IMR-90 (cell line): Measurements from ENCODE around the gene MTIF3. TPM values are rescaled to one million over a fixed set of nuclear protein-coding genes. Genes with fewer than 3 reads are reported as not detected.

Experiments used
- ATAC-seq: fragments of 200-7000 bp; cut with Tn5 transposase; 2 replicates; pipeline ENCODE4 v1.9.1; 2020; ENCODE audit warnings: low read depth, mild to moderate bottlenecking, moderate library complexity
- BruUV-seq: library from RNA; stranded (reverse); fragments of 400-500 nt; replicated peaks from 2 replicates; lab custom pipeline; 2021; lab: Mats Ljungman, UMichigan
- CTCF ChIA-PET: fragments of 300-600 bp; formaldehyde crosslinking; extraction: SDS; loops from one replicate; lab custom pipeline; 2021; ENCODE audit warnings: antibody characterized with exemption; lab: Yijun Ruan, JAX
- POLR2A ChIA-PET: fragments of 300-600 bp; sonication (Branson Sonifier 250); formaldehyde crosslinking; loops from one replicate; lab custom pipeline; 2022; ENCODE audit warnings: antibody characterized with exemption; ENCODE audit not compliant: unreplicated experiment; lab: Charles Lee
- DNase-seq: peaks from one replicate; pipeline ENCODE4 v3.0.0; 2013
- H2AFZ ChIP-seq: replicated peaks from 2 replicates; pipeline ENCODE3; 2013; ENCODE audit warnings: low read length, mild to moderate bottlenecking; ENCODE audit not compliant: poor library complexity
- H2AK5ac ChIP-seq: 2 replicates; pipeline ENCODE4 v1.6.1; 2013; ENCODE audit warnings: low read depth, low read length, inconsistent platforms
- H2AK9ac ChIP-seq: replicated peaks from 2 replicates; pipeline ENCODE3; 2013; ENCODE audit warnings: mild to moderate bottlenecking, low read depth, low read length, moderate library complexity; ENCODE audit not compliant: poor library complexity
- H2BK120ac ChIP-seq: 2 replicates; pipeline ENCODE4 v1.6.1; 2013; ENCODE audit warnings: low read depth, low read length, inconsistent platforms
- H2BK15ac ChIP-seq: 3 replicates; pipeline ENCODE4 v1.6.1; 2013; ENCODE audit warnings: low read depth, low read length, inconsistent platforms
- H2BK20ac ChIP-seq: 2 replicates; pipeline ENCODE4 v1.6.1; 2013; ENCODE audit warnings: low read depth, mild to moderate bottlenecking, inconsistent platforms, low read length, moderate library complexity
- H2BK5ac ChIP-seq: 2 replicates; pipeline ENCODE4 v1.6.1; 2013; ENCODE audit warnings: mild to moderate bottlenecking, low read depth, low read length, inconsistent platforms; ENCODE audit not compliant: poor library complexity, severe bottlenecking
- H3K14ac ChIP-seq: replicated peaks from 2 replicates; pipeline ENCODE4 v1.6.1; 2013; ENCODE audit warnings: low read depth, low read length, inconsistent platforms
- H3K18ac ChIP-seq: 2 replicates; pipeline ENCODE4 v1.6.1; 2013; ENCODE audit warnings: low read depth, low read length, control low read depth
- H3K23ac ChIP-seq: 2 replicates; pipeline ENCODE4 v1.6.1; 2013; ENCODE audit warnings: low read depth, low read length, inconsistent platforms
- H3K27ac ChIP-seq: 2 replicates; pipeline ENCODE4 v1.5.1; 2013; ENCODE audit warnings: mild to moderate bottlenecking, control low read depth, low read length; ENCODE audit not compliant: insufficient read depth
- H3K27me3 ChIP-seq: 2 replicates; pipeline ENCODE4 v1.6.1; 2013; ENCODE audit warnings: low read length; ENCODE audit not compliant: control insufficient read depth, insufficient read depth
- H3K36me3 ChIP-seq: 2 replicates; pipeline ENCODE4 v1.6.1; 2013; ENCODE audit warnings: low read length, mixed read lengths; ENCODE audit not compliant: control insufficient read depth, insufficient read depth
- H3K4ac ChIP-seq: 2 replicates; pipeline ENCODE4 v1.6.1; 2013; ENCODE audit warnings: low read depth, low read length, inconsistent platforms
- H3K4me1 ChIP-seq: 2 replicates; pipeline ENCODE4 v1.6.1; 2013; ENCODE audit warnings: low read length, mixed read lengths; ENCODE audit not compliant: control insufficient read depth, insufficient read depth
- H3K4me2 ChIP-seq: 2 replicates; pipeline ENCODE4 v1.6.1; 2013; ENCODE audit warnings: low read depth, mild to moderate bottlenecking, control low read depth, low read length, moderate library complexity
- H3K4me3 ChIP-seq: 2 replicates; pipeline ENCODE4 v1.5.1; 2013; ENCODE audit warnings: low read depth, mild to moderate bottlenecking, control low read depth, low read length, moderate library complexity; ENCODE audit not compliant: insufficient read depth
- H3K56ac ChIP-seq: 2 replicates; pipeline ENCODE4 v1.6.1; 2013; ENCODE audit warnings: low read length, inconsistent platforms; ENCODE audit not compliant: insufficient read depth; ENCODE audit errors: extremely low read depth
- H3K79me1 ChIP-seq, 2 experiments: 2 replicates each; pipeline ENCODE4 v1.6.1; 2013; ENCODE audit warnings: low read length in 2 of 2, inconsistent platforms in 1 of 2, low read depth in 1 of 2
- H3K9ac ChIP-seq: 2 replicates; pipeline ENCODE4 v1.6.1; 2013; ENCODE audit warnings: low read depth, low read length, control low read depth
- H3K9me1 ChIP-seq: 2 replicates; pipeline ENCODE4 v1.6.1; 2013; ENCODE audit warnings: low read length, inconsistent platforms; ENCODE audit not compliant: insufficient read depth
- H3K9me3 ChIP-seq: 2 replicates; pipeline ENCODE4 v1.6.1; 2013; ENCODE audit warnings: low read length; ENCODE audit not compliant: control insufficient read depth, insufficient read depth
- H4K20me1 ChIP-seq: 2 replicates; pipeline ENCODE4 v1.6.1; 2013; ENCODE audit warnings: low read length, inconsistent platforms; ENCODE audit not compliant: insufficient read depth
- H4K5ac ChIP-seq: 2 replicates; pipeline ENCODE4 v1.6.1; 2013; ENCODE audit warnings: mild to moderate bottlenecking, low read depth, low read length, control low read depth
- H4K8ac ChIP-seq, 2 experiments: 2 replicates each; pipeline ENCODE4 v1.6.1; 2013; ENCODE audit warnings: low read depth in 2 of 2, low read length in 2 of 2, control low read depth in 1 of 2, inconsistent platforms in 1 of 2
- H4K91ac ChIP-seq: 2 replicates; pipeline ENCODE4 v1.6.1; 2013; ENCODE audit warnings: low read depth, low read length, inconsistent platforms; ENCODE audit not compliant: insufficient read depth
- CEBPB ChIP-seq: IDR thresholded peaks from 2 replicates; pipeline ENCODE4 v1.6.1; 2012; ENCODE audit warnings: low read depth, low read length, improper control_type of control experiment
- FOS ChIP-seq: fragments of 150-350 bp; IDR thresholded peaks from 2 replicates; pipeline ENCODE4 v1.6.1; 2016; ENCODE audit warnings: low read depth, low read length
- NFE2L2 ChIP-seq: fragments of 150-350 bp; IDR thresholded peaks from 2 replicates; pipeline ENCODE4 v1.6.1; 2016; ENCODE audit warnings: low read depth, mild to moderate bottlenecking, low read length
- POLR2A ChIP-seq: IDR thresholded peaks from 2 replicates; pipeline ENCODE4 v1.6.1; 2012; ENCODE audit warnings: mild to moderate bottlenecking, low read depth, low read length
- RCOR1 ChIP-seq: IDR thresholded peaks from 2 replicates; pipeline ENCODE4 v1.6.1; 2012; ENCODE audit warnings: mild to moderate bottlenecking, low read length, improper control_type of control experiment; ENCODE audit not compliant: insufficient replicate concordance
- RFX5 ChIP-seq: IDR thresholded peaks from 2 replicates; pipeline ENCODE4 v1.8.0; 2012; ENCODE audit warnings: low read depth, mild to moderate bottlenecking, low read length, moderate library complexity
- WGBS, 2 experiments: methylation state at CpG; one replicate each; pipeline versions ENCODE4 v1.1.5 to v1.1.7; 2013; ENCODE audit warnings: missing lambda C conversion rate in 2 of 2; ENCODE audit not compliant: insufficient read length in 1 of 2; ENCODE audit errors: extremely low coverage in 2 of 2; 5-methylcytosine and 5-hydroxymethylcytosine counted together
- dilution Hi-C: fragments of 300-500 bp; cut with HindIII; formaldehyde crosslinking; loops from one replicate; pipeline ENCODE4 v1.14.3; 2018; ENCODE audit warnings: low sequenced_read_pairs; ENCODE audit not compliant: unreplicated experiment
- in situ Hi-C: fragments of 300-500 bp; cut with MboI; formaldehyde crosslinking; loops from 3 replicates; pipeline ENCODE4 v1.14.3; 2019; ENCODE audit warnings: low sequenced_read_pairs, inconsistent platforms, mixed read lengths
- intact Hi-C: fragments of 100-400 bp; cut with micrococcal nuclease; formaldehyde crosslinking; loops from 2 replicates; pipeline ENCODE4 v1.10.0; 2022
- polyA plus RNA-seq, 3 experiments: library from polyadenylated mRNA; depleted of rRNA; stranded (reverse); fragments of >200 nt; gene quantifications; 2 replicates each; pipeline ENCODE4 v1.2.3, GENCODE V29; 2012; ENCODE audit warnings: low replicate concordance in 1 of 3
- total RNA-seq: library from RNA; depleted of rRNA; stranded (reverse); fragments of >200 nt; gene quantifications from 2 replicates; pipeline ENCODE4 v1.2.3, GENCODE V29; 2012

The MTIF3 gene
- total and polyA plus RNA-seq, 2 of the 4 experiments (the other 2 are of a cell fraction): 31.7 to 41.0 TPM

- Histone ChIP-seq H4K5ac (no peak overlapping the region), H4K91ac (no peak overlapping the region), H3K9me1 (no peaks in the 10 kb centered on the region), H3K4me2 (no peak overlapping the region), H3K27me3 (peaks cover 58% of the 10 kb centered on the region), H2BK5ac (no peak overlapping the region), H3K27ac (no peak overlapping the region), H3K79me1 (no peaks in the 10 kb centered on the region), H3K14ac (no peak overlapping the region), H4K8ac (no peak overlapping the region), H3K18ac (no peak overlapping the region), H2AK5ac (no peak overlapping the region), H2AK9ac (no peak overlapping the region), H3K4me1 (no peaks in the 10 kb centered on the region), H3K23ac (no peak overlapping the region), H2AFZ (no peak overlapping the region), H2BK15ac (no peak overlapping the region), H3K9me3 (no peaks in the 10 kb centered on the region; the same call in 1 of the 2 replicates), H3K56ac (no peak overlapping the region), H3K9ac (no peak overlapping the region), H2BK20ac (no peak overlapping the region), H3K36me3 (no peaks in the 10 kb centered on the region), H3K4ac (no peak overlapping the region), H4K20me1 (no peaks in the 10 kb centered on the region), H3K4me3 (no peak overlapping the region), H2BK120ac (no peak overlapping the region)
- dilution Hi-C loops: no loop called here
- no peak for TF ChIP-seq FOS
- TF ChIP-seq RCOR1: no peak
- no peak for TF ChIP-seq CEBPB
- no peak for TF ChIP-seq NFE2L2
- no peak for TF ChIP-seq RFX5
- TF ChIP-seq POLR2A: no peak
- in situ Hi-C loops: no loop called here
- DNase-seq: no peak
- ChIA-PET POLR2A (no interaction called here), CTCF (no interaction called here)
- intact Hi-C loops: no loop called here
- WGBS, 2 experiments: no CpG with 5 or more reads among the region's 3 CpGs
- no peak for ATAC-seq
- no TSS peak for BruUV-seq
Observed at GRCh38 chr13:27411341-27411740, 39.0 kb downstream of the MTIF3 start.
